Stomach (tissue), 9 donors: ENCODE results near the gene ADAM11. TPM values are rescaled to one million over a fixed set of nuclear protein-coding genes. Genes with fewer than 3 reads are reported as not detected.

ENCODE experiments used
- DNase-seq, 2 donors: peaks; one replicate each; pipeline versions ENCODE4 v3.0.0 to v3.0.0-alpha.2; 2013 to 2019
- H3K27ac ChIP-seq, 5 donors: fragments of 200-600 bp in 4 of 5; sonication (generic) in 4 of 5; one replicate each; pipeline ENCODE4 v1.5.1; 2013 to 2019; ENCODE audit warnings: mild to moderate bottlenecking in 1 of 5, moderate library complexity in 1 of 5
- H3K27me3 ChIP-seq, 3 donors: fragments of 200-600 bp; sonication (generic); one replicate each; pipeline ENCODE4 v1.5.1; 2017 to 2019; ENCODE audit warnings: mixed run types in 1 of 3
- H3K36me3 ChIP-seq, 4 donors: fragments of 200-600 bp; sonication (generic); 1 replicate in 3 of 4; 2 replicates in 1 of 4; pipeline ENCODE4 v1.5.1; 2016 to 2019
- H3K4me1 ChIP-seq, 4 donors: fragments of 200-600 bp; sonication (generic); one replicate each; pipeline ENCODE4 v1.5.1; 2016 to 2019
- H3K4me3 ChIP-seq, 4 donors: fragments of 200-600 bp; sonication (generic) in 3 of 4; one replicate each; pipeline ENCODE4 v1.5.1; 2016 to 2019; ENCODE audit warnings: mild to moderate bottlenecking in 1 of 4
- H3K9me3 ChIP-seq, 4 donors: fragments of 200-600 bp; sonication (generic); one replicate each; pipeline ENCODE4 v1.5.1; 2016 to 2019
- CTCF ChIP-seq, 7 experiments: fragments of 450-650 bp in 4 of 7; fragments of 200-600 bp in 3 of 7; sonication (generic) in 3 of 7; IDR thresholded peaks; one replicate each; pipeline ENCODE4 v1.5.1; 2016 to 2019; ENCODE audit warnings: antibody characterized with exemption in 7 of 7, control low read depth in 2 of 7, mild to moderate bottlenecking in 1 of 7
- EP300 ChIP-seq: sonication (generic); formaldehyde crosslinking; IDR thresholded peaks from one replicate; pipeline ENCODE4 v1.6.1; 2017; ENCODE audit warnings: antibody characterized with exemption
- POLR2A ChIP-seq, 4 donors: fragments of 450-650 bp; IDR thresholded peaks; one replicate each; pipeline ENCODE4 v1.6.1; 2016; ENCODE audit warnings: antibody characterized with exemption in 4 of 4, control low read depth in 2 of 4, mild to moderate bottlenecking in 1 of 4, moderate library complexity in 1 of 4
- POLR2AphosphoS5 ChIP-seq, 3 donors: sonication (generic); formaldehyde crosslinking; IDR thresholded peaks; one replicate each; pipeline ENCODE4 v1.6.1; 2016; ENCODE audit warnings: antibody characterized with exemption in 3 of 3
- WGBS, 5 donors: extraction: QIAGEN DNeasy Blood & Tissue Kit in 3 of 5; methylation state at CpG; one replicate each; pipeline versions ENCODE4 v1.1.5 to v1.1.7; 2013 to 2018; 5-methylcytosine and 5-hydroxymethylcytosine counted together
- intact Hi-C: fragments of 100-400 bp; cut with DNase I; formaldehyde crosslinking; loops from one replicate; pipeline ENCODE4 v1.15.1; 2023; ENCODE audit warnings: low total_unique reads
- polyA plus RNA-seq, 3 donors: library from polyadenylated mRNA; stranded (reverse); fragments of 200-250 nt; gene quantifications; one replicate each; pipeline ENCODE4 v1.2.3, GENCODE V29; 2013
- total RNA-seq, 5 donors: library from RNA; depleted of rRNA; stranded (reverse); fragments of >200 nt; gene quantifications; one replicate each; pipeline versions ENCODE4 v1.1.0 to v1.2.3, GENCODE V29; 2014 to 2016
- donor health status: healthy with polysubstance abuse.
- donor health status: Bipolar disorder and iron deficiency.
- donor health status: healthy.

The ADAM11 gene
- total and polyA plus RNA-seq, 8 donors = 0.19 to 57.6 (median 0.73) TPM; not detected in 3

GRCh38 chr17:44788139-44788538, 29.4 kb downstream of the ADAM11 start:
- WGBS, 5 donors = 80 to 85% (median 83%) methylated on average over 7 of the region's 7 CpGs
- DNase-seq = no peak
- Histone ChIP-seq H3K36me3 (no peaks in the 10 kb centered on the region), H3K27me3 (peaks cover 0 to 5% (median 0%) of the 10 kb centered on the region in 3 donors), H3K4me3 (no peak overlapping the region), H3K27ac (no peak overlapping the region), H3K4me1 (peaks cover 0 to 19% (median 5%) of the 10 kb centered on the region in 4 donors), H3K9me3 (no peaks in the 10 kb centered on the region)
- TF ChIP-seq POLR2A (IDR thresholded peaks at IDR 0.05) = no peak
- TF ChIP-seq POLR2AphosphoS5 (IDR thresholded peaks at IDR 0.05) = no peak
- no peak for TF ChIP-seq CTCF (IDR thresholded peaks at IDR 0.05)
- TF ChIP-seq EP300 = no peak
- intact Hi-C loops = no loop called here

- H3K27ac ChIP-seq = no peak overlapping the region
- TF ChIP-seq CTCF (IDR thresholded peaks at IDR 0.05) = no peak
- H3K4me1 ChIP-seq = peaks cover 0 to 36% (median 7%) of the 10 kb centered on the region in 4 donors
- no peak overlapping the region for H3K4me3 ChIP-seq
- intact Hi-C loops = no loop called here
- 93 to 100% (median 97%) methylated on average over 1 of the region's 1 CpG for WGBS, 5 donors
- no peaks in the 10 kb centered on the region for H3K9me3 ChIP-seq
- no peak for DNase-seq
- peaks cover 0 to 3% (median 0%) of the 10 kb centered on the region in 3 donors for H3K27me3 ChIP-seq
- H3K36me3 ChIP-seq = no peaks in the 10 kb centered on the region
Observed at GRCh38 chr17:44792276-44792675, 33.5 kb downstream of the ADAM11 start.

- 60 to 79% (median 78%) methylated on average over 18 of the region's 18 CpGs for WGBS, 5 donors
- no peak for DNase-seq
- no peak for TF ChIP-seq CTCF (IDR thresholded peaks at IDR 0.05)
- TF ChIP-seq POLR2A (IDR thresholded peaks at IDR 0.05) = no peak
- no peak for TF ChIP-seq POLR2AphosphoS5 (IDR thresholded peaks at IDR 0.05)
- TF ChIP-seq EP300 = no peak
- no peaks in the 10 kb centered on the region for H3K27me3 ChIP-seq
- H3K4me3 ChIP-seq = no peak overlapping the region
- peak overlapping the region; percentile 59 to 81 (median 80) for H3K27ac ChIP-seq
- intact Hi-C loops = no loop called here
- H3K4me1 ChIP-seq = peaks cover 0 to 40% (median 5%) of the 10 kb centered on the region in 4 donors
- no peaks in the 10 kb centered on the region for H3K36me3 ChIP-seq
- H3K9me3 ChIP-seq = no peaks in the 10 kb centered on the region
Observed at GRCh38 chr17:44793885-44794842, 35.4 kb downstream of the ADAM11 start.

GRCh38 chr17:44794851-44795413, 36.1 kb downstream of the ADAM11 start:
- DNase-seq = no peak
- Histone ChIP-seq H3K27ac (peak overlapping the region; percentile 59 to 81 (median 80)), H3K27me3 (no peaks in the 10 kb centered on the region), H3K9me3 (no peaks in the 10 kb centered on the region), H3K4me3 (no peak overlapping the region), H3K4me1 (peaks cover 0 to 40% (median 5%) of the 10 kb centered on the region in 4 donors), H3K36me3 (no peaks in the 10 kb centered on the region)
- 40 to 57% (median 51%) methylated on average over 10 of the region's 10 CpGs for WGBS, 5 donors
- intact Hi-C loops = no loop called here
- TF ChIP-seq EP300 (no peak), POLR2AphosphoS5 (IDR thresholded peaks at IDR 0.05) (peak in 1 of 3 donors; percentile 51), CTCF (IDR thresholded peaks at IDR 0.05) (no peak)
